ENCODE results near the gene ASPN.

ASPN gene

DNA sequence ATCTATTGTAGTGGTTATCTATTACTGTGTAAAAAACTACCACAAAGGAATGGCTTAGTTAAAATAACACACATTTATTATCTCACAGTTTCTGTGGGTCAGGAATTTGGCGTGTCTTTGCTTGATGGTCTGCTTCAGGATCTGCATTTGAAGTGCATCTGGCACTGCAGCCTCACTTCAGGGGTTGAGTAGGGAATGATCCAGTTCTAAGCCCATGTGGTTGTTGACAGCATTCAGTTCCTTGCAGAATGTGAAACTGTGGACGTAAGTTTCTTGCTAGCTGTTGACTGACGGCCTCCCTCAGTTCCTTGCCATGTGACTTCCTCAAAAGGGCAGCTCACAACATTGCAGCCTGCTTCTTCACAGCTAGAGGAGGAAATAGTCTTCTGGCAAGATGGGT lies 75.8 kb downstream of the ASPN start:
- DNase-seq: no peak

Data from COR-L47 (cell line).